SHP77 treated with DMSO at 0.1 percent for 48 hours (cell line): Measurements from ENCODE around the gene NPAS3.

ENCODE experiments used
- DNase-seq: peaks from one replicate; lab custom pipeline; 2025; lab: John Stamatoyannopoulos, UW

The NPAS3 gene

DNA sequence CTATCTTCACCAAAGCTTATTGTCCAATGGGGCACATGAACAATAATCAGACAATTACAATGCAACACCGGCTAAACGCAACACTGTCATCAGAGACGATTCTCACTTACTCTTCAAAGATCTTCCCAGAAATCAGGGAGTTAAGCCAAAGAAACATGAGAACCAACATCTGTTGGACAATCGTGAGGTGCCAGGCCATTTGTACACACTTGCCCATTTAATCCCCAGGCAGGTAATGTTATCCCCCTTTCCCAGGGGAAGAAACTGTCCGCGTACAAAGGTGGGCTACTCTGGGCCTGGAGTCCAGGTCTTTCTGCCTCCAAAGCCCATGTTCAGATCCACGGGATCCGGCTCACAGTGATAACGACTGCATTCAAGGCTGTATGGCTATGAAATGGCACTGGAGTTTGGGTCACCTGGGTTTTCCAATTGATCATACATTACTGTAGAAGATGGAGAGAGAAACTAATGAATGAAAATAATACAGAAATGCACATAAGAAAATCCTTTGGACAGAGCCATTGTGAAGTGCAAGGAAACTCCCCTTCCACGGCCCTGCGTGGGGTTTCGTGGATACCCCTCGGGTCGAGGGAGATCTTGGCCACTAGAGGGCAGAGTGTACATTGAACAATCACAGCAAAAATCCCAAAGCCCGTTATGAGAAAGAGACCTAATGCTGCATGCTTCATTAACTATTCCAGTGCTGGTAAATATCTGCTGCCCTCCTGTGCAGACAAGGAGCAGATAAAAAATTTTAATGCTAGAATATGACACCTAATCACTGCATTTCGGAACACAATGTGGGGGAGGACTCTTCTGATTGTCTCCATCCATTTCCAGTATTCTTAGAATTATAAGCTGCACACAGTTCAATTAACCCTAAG, 900.8 kb downstream of the NPAS3 start:
- peak; percentile 61 for DNase-seq

DNA sequence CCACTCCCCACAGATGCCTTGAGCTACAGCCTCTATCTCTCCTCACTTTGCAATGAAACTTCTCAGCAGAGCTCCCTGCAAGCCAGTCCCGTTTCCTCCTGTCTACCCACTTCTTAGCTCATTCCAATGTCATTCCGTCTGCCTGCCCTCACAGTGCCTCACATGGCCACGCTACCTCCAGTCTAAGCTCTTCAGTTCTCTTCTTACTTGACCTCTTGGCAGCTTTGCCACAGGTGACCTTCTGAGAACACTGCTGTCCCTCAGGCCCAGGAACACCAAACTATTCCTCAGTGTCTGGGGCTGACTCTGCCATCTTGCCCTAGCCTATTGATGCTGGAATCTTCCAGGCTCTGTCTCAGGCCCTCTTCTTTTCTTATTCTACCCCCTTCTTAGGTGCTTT, 902.1 kb downstream of the NPAS3 start:
- no peak for DNase-seq

- DNase-seq, result no peak
Measured at GRCh38 chr14:33842299-33842698, 903.6 kb downstream of the NPAS3 start.

- DNase-seq, result no peak
Measured at GRCh38 chr14:33844118-33844517, 905.4 kb downstream of the NPAS3 start.

GRCh38 chr14:33846100-33846824, 907.6 kb downstream of the NPAS3 start:
- no peak for DNase-seq

GRCh38 chr14:33847066-33847465, 908.4 kb downstream of the NPAS3 start:
- DNase-seq, result no peak

- DNase-seq, result no peak
Measured at GRCh38 chr14:33848009-33848408, 909.3 kb downstream of the NPAS3 start.

GRCh38 chr14:33848706-33849454, 910.2 kb downstream of the NPAS3 start:
- peak; percentile 91 for DNase-seq

DNA sequence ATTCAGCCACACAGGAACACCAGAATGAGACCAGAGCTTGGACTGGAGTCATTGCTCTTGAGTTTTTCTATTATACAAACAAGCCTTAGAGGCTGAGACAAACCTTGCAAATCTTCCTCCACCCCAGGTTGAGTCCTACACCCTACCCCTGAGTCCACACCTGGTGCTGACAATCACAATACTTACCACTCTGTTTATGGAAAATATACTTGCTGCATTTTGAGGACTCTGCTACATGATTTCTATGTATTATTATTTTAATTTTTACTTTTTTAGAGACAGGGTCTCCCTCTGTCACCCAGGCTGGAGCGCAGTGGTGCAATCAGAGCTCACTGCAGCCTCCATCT, 910.7 kb downstream of the NPAS3 start:
- DNase-seq, result no peak

- DNase-seq, result no peak
Measured at GRCh38 chr14:33850826-33851225, 912.1 kb downstream of the NPAS3 start.

GRCh38 chr14:33851366-33851765, 912.7 kb downstream of the NPAS3 start:
- DNase-seq, result no peak

DNA sequence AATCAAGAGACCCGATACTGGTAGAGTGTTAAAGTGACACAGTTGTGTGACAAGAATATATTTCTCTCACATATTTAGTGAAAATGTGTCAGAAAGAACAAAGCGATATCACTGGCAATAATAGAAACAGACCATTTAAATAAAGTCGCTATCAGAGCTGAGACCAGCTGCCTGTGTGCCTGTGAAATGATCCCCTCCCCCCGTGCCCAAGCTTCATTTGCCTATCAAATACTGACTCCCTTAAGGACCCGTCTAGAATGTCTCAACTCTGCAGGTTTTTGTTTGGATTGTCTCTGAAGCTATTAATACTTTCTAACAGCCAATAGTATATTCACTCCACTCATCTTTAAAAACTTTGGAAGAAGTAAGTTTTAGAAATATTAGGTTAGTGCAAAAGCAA, 913.3 kb downstream of the NPAS3 start:
- no peak for DNase-seq
